GM23338 (cell line): ENCODE results near the gene KLK6. TPM values are rescaled to one million over a fixed set of nuclear protein-coding genes. Genes with fewer than 3 reads are reported as not detected.

Source experiments
- ATAC-seq: fragments of 200-7000 bp; cut with Tn5 transposase; 3 replicates; pipeline ENCODE4 v1.9.1; 2020
- DNase-seq: peaks from one replicate; pipeline ENCODE4 v3.0.0-alpha.2; 2015; ENCODE audit warnings: low spot score
- H2AFZ ChIP-seq: fragments of 200-600 bp; sonication (generic); 2 replicates; pipeline ENCODE4 v1.8.0; 2016; ENCODE audit warnings: antibody characterized with exemption, mild to moderate bottlenecking, moderate library complexity
- H3F3A ChIP-seq: fragments of 200-600 bp; sonication (generic); replicated peaks from 2 replicates; pipeline ENCODE4 v1.8.0; 2017; ENCODE audit warnings: antibody characterized with exemption, mixed run types, low read depth
- H3K27ac ChIP-seq: fragments of 200-600 bp; sonication (generic); 2 replicates; pipeline ENCODE4 v1.6.1; 2016; ENCODE audit warnings: low read depth
- H3K27me3 ChIP-seq: fragments of 200-600 bp; sonication (generic); 2 replicates; pipeline ENCODE4 v1.8.0; 2016; ENCODE audit warnings: mild to moderate bottlenecking, mixed run types, moderate library complexity; ENCODE audit not compliant: insufficient read depth
- H3K36me3 ChIP-seq: fragments of 200-600 bp; sonication (generic); 2 replicates; pipeline ENCODE4 v1.8.0; 2016; ENCODE audit warnings: mild to moderate bottlenecking; ENCODE audit not compliant: insufficient read depth
- H3K4me1 ChIP-seq: fragments of 200-600 bp; sonication (generic); 2 replicates; pipeline ENCODE4 v1.8.0; 2016; ENCODE audit warnings: mild to moderate bottlenecking, moderate library complexity; ENCODE audit not compliant: insufficient read depth
- H3K4me2 ChIP-seq: fragments of 200-600 bp; sonication (generic); 2 replicates; pipeline ENCODE4 v1.7.1; 2017; ENCODE audit warnings: mixed run types
- H3K4me3 ChIP-seq: fragments of 200-600 bp; sonication (generic); 2 replicates; pipeline ENCODE4 v1.6.1; 2016; ENCODE audit warnings: mixed run types
- H3K79me2 ChIP-seq: fragments of 200-600 bp; sonication (generic); replicated peaks from 2 replicates; pipeline ENCODE4 v1.8.0; 2017; ENCODE audit warnings: mild to moderate bottlenecking; ENCODE audit not compliant: insufficient read depth
- H3K9me2 ChIP-seq: fragments of 200-600 bp; sonication (generic); 2 replicates; pipeline ENCODE4 v1.8.0; 2017; ENCODE audit not compliant: insufficient read depth
- H4K20me1 ChIP-seq: fragments of 200-600 bp; sonication (generic); replicated peaks from 2 replicates; pipeline ENCODE4 v1.8.0; 2017; ENCODE audit warnings: mild to moderate bottlenecking; ENCODE audit not compliant: insufficient read depth
- H3K27ac Mint-ChIP-seq: 2 replicates; pipeline ENCODE4 v1.8.0; 2020; ENCODE audit warnings: inconsistent platforms, mild to moderate bottlenecking, moderate library complexity, mixed read lengths
- H3K27me3 Mint-ChIP-seq: 3 replicates; pipeline ENCODE4 v1.8.0; 2022; ENCODE audit warnings: low read depth, mild to moderate bottlenecking, moderate library complexity, mixed read lengths, inconsistent platforms; ENCODE audit not compliant: insufficient read depth, poor library complexity
- H3K36me3 Mint-ChIP-seq: 3 replicates; pipeline ENCODE4 v1.8.0; 2021; ENCODE audit warnings: low read depth, mild to moderate bottlenecking, inconsistent platforms, moderate library complexity, mixed read lengths
- H3K4me1 Mint-ChIP-seq: 3 replicates; pipeline ENCODE4 v1.8.0; 2020; ENCODE audit warnings: mild to moderate bottlenecking, inconsistent platforms, mixed read lengths
- H3K4me3 Mint-ChIP-seq: 3 replicates; pipeline ENCODE4 v1.8.0; 2021; ENCODE audit warnings: moderate library complexity, mild to moderate bottlenecking, inconsistent platforms, mixed read lengths
- H3K9me3 Mint-ChIP-seq: 3 replicates; pipeline ENCODE4 v1.8.0; 2020; ENCODE audit warnings: moderate library complexity, mild to moderate bottlenecking, inconsistent platforms, mixed read lengths
- EZH2phosphoT487 ChIP-seq: fragments of 200-600 bp; sonication (generic); IDR thresholded peaks from one replicate; pipeline ENCODE4 v1.8.1; 2018; ENCODE audit warnings: antibody characterized with exemption; ENCODE audit not compliant: unreplicated experiment
- POLR2AphosphoS5 ChIP-seq: IDR thresholded peaks from 2 replicates; pipeline ENCODE4 v1.6.1; 2016; ENCODE audit warnings: antibody characterized with exemption, low read depth
- ZNF114 ChIP-seq: fragments of 250-450 bp; sonication (Bioruptor Pico); IDR thresholded peaks from 2 replicates; pipeline ENCODE4 v1.5.0; 2020; ENCODE audit warnings: mild to moderate bottlenecking, moderate library complexity
- ZNF331 ChIP-seq: fragments of 250-450 bp; sonication (Bioruptor Pico); IDR thresholded peaks from 2 replicates; pipeline ENCODE4 v1.5.0; 2020; ENCODE audit warnings: low read depth, mild to moderate bottlenecking, moderate library complexity
- polyA plus RNA-seq: library from polyadenylated mRNA; unstranded; fragments of >200 nt; fragmentation: Nextera tagmentation; extraction: Ambion mirVana; gene quantifications from 2 replicates; pipeline ENCODE4 v1.2.1, GENCODE V29; 2016
- total RNA-seq: library from RNA; depleted of rRNA; stranded (reverse); fragments of >200 nt; shearing (Covaris generic); gene quantifications from 2 replicates; pipeline ENCODE4 v1.2.3, GENCODE V29; 2014
- TF ChIP-seq, protein P1 (sequence below): fragments of 250-450 bp; sonication (Bioruptor Pico); IDR thresholded peaks from 2 replicates; pipeline ENCODE4 v1.5.0; 2020; ENCODE audit warnings: mild to moderate bottlenecking, moderate library complexity
- TF ChIP-seq, protein P2 (sequence below), 2 experiments: fragments of 200-600 bp in 1 of 2; sonication (generic) in 1 of 2; conservative IDR thresholded peaks; 2 replicates each; pipeline versions ENCODE4 v1.5.1 to v1.6.1; 2016 to 2017; ENCODE audit warnings: antibody characterized with exemption in 2 of 2, low read depth in 2 of 2, mild to moderate bottlenecking in 2 of 2, moderate library complexity in 1 of 2
- TF ChIP-seq, protein P3 (sequence below): IDR thresholded peaks from 2 replicates; pipeline ENCODE4 v1.6.1; 2016; ENCODE audit warnings: antibody characterized with exemption

KLK6 gene
- total and polyA plus RNA-seq, 2 experiments from 2014 or later: 0.47 to 0.56 TPM

DNA sequence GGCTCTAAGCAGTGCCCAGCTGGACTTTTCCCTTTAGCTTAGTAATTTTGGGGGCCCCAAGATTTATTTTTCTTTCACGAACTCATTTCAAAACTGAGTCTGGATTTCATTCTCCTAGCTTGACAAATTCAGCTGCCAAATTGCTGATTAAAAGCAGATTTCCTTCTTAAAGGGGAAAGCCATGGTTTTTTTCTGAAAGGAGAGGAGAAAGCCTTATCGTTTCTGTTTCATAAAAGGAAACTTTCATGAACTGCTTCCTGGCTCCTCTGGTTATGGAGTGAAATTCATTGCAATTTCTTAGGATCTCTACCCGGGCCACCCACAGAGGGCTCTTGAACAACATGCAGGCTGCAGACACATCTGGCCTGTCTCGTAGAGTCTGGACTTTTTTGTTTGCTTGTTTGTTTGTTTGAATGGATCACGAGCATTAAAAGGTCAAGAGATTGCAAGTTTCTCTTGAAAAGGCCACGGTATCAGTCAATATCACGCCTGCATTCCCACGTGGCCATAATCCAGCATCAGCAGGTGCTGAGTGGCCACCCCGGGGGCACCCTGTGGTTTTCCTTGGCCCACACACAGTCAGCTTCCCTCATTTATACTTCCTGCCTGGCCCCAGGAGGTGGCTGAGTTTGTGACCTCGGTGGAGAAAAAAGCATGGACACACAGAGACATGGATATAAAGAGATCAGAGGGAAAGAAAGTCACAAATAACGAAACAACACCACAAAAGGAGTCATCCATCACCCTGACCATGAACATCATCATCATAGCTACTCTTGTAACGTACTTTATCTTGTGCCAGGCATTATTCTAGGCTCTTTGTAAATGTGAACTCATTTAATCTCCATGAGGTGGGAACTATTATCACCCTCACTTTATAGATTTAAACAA lies 47.7 kb downstream of the KLK6 start (continued):
- TF ChIP-seq, protein P1, sequence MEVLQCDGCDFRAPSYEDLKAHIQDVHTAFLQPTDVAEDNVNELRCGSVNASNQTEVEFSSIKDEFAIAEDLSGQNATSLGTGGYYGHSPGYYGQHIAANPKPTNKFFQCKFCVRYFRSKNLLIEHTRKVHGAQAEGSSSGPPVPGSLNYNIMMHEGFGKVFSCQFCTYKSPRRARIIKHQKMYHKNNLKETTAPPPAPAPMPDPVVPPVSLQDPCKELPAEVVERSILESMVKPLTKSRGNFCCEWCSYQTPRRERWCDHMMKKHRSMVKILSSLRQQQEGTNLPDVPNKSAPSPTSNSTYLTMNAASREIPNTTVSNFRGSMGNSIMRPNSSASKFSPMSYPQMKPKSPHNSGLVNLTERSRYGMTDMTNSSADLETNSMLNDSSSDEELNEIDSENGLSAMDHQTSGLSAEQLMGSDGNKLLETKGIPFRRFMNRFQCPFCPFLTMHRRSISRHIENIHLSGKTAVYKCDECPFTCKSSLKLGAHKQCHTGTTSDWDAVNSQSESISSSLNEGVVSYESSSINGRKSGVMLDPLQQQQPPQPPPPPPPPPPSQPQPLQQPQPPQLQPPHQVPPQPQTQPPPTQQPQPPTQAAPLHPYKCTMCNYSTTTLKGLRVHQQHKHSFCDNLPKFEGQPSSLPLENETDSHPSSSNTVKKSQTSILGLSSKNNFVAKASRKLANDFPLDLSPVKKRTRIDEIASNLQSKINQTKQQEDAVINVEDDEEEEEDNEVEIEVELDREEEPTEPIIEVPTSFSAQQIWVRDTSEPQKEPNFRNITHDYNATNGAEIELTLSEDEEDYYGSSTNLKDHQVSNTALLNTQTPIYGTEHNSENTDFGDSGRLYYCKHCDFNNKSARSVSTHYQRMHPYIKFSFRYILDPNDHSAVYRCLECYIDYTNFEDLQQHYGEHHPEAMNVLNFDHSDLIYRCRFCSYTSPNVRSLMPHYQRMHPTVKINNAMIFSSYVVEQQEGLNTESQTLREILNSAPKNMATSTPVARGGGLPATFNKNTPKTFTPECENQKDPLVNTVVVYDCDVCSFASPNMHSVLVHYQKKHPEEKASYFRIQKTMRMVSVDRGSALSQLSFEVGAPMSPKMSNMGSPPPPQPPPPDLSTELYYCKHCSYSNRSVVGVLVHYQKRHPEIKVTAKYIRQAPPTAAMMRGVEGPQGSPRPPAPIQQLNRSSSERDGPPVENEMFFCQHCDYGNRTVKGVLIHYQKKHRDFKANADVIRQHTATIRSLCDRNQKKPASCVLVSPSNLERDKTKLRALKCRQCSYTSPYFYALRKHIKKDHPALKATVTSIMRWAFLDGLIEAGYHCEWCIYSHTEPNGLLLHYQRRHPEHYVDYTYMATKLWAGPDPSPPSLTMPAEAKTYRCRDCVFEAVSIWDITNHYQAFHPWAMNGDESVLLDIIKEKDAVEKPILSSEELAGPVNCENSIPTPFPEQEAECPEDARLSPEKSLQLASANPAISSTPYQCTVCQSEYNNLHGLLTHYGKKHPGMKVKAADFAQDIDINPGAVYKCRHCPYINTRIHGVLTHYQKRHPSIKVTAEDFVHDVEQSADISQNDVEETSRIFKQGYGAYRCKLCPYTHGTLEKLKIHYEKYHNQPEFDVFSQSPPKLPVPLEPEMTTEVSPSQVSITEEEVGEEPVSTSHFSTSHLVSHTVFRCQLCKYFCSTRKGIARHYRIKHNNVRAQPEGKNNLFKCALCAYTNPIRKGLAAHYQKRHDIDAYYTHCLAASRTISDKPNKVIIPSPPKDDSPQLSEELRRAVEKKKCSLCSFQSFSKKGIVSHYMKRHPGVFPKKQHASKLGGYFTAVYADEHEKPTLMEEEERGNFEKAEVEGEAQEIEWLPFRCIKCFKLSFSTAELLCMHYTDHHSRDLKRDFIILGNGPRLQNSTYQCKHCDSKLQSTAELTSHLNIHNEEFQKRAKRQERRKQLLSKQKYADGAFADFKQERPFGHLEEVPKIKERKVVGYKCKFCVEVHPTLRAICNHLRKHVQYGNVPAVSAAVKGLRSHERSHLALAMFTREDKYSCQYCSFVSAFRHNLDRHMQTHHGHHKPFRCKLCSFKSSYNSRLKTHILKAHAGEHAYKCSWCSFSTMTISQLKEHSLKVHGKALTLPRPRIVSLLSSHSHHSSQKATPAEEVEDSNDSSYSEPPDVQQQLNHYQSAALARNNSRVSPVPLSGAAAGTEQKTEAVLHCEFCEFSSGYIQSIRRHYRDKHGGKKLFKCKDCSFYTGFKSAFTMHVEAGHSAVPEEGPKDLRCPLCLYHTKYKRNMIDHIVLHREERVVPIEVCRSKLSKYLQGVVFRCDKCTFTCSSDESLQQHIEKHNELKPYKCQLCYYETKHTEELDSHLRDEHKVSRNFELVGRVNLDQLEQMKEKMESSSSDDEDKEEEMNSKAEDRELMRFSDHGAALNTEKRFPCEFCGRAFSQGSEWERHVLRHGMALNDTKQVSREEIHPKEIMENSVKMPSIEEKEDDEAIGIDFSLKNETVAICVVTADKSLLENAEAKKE: no peak
- TF ChIP-seq EZH2phosphoT487: no peak
- no peak for TF ChIP-seq POLR2AphosphoS5
- no peak for TF ChIP-seq ZNF114 (CRISPR knock-in tag)

DNA sequence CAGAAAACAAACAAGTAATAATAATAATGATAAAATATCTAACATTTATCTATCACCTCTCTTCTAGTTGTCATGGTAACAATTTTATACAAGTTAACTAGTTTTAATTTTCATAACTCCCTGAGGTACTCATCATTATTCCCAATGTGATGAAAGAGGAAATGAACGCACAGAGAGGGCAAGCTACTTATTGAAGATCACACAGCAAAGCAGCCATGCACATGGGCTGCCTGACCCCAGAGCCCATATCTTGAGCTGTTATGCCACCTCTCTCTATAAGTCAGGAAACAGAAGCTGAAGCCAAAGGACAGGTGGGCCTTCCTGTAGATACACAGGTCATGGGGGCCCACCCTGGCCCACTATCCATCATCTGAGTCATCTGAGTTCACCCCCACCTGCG lies 53.3 kb downstream of the KLK6 start:
- no peak overlapping the region for H3K27ac Mint-ChIP-seq
- ATAC-seq: no peak
- no peak overlapping the region for H2AFZ ChIP-seq
- H3K4me3 Mint-ChIP-seq: no peak overlapping the region
- no peaks in the 10 kb centered on the region; the same call in 2 of the 3 replicates for H3K9me3 Mint-ChIP-seq
- no peak overlapping the region for H3K4me3 ChIP-seq
- H3K4me1 ChIP-seq: peaks cover 4% of the 10 kb centered on the region
- no peaks in the 10 kb centered on the region for H3K79me2 ChIP-seq
- no peaks in the 10 kb centered on the region for H3K4me1 Mint-ChIP-seq
- no peaks in the 10 kb centered on the region for H4K20me1 ChIP-seq
- H3F3A ChIP-seq: no peaks in the 10 kb centered on the region
- H3K27ac ChIP-seq: no peak overlapping the region
- DNase-seq: no peak
- peaks cover 45% of the 10 kb centered on the region for H3K27me3 ChIP-seq
- H3K27me3 Mint-ChIP-seq: peaks cover 12% of the 10 kb centered on the region
- no peaks in the 10 kb centered on the region for H3K36me3 ChIP-seq
- H3K36me3 Mint-ChIP-seq: no peaks in the 10 kb centered on the region; the same call in 2 of the 3 replicates
- H3K9me2 ChIP-seq: no peaks in the 10 kb centered on the region
- no peak overlapping the region for H3K4me2 ChIP-seq
- TF ChIP-seq ZNF331 (CRISPR knock-in tag): no peak
- TF ChIP-seq, protein P2, sequence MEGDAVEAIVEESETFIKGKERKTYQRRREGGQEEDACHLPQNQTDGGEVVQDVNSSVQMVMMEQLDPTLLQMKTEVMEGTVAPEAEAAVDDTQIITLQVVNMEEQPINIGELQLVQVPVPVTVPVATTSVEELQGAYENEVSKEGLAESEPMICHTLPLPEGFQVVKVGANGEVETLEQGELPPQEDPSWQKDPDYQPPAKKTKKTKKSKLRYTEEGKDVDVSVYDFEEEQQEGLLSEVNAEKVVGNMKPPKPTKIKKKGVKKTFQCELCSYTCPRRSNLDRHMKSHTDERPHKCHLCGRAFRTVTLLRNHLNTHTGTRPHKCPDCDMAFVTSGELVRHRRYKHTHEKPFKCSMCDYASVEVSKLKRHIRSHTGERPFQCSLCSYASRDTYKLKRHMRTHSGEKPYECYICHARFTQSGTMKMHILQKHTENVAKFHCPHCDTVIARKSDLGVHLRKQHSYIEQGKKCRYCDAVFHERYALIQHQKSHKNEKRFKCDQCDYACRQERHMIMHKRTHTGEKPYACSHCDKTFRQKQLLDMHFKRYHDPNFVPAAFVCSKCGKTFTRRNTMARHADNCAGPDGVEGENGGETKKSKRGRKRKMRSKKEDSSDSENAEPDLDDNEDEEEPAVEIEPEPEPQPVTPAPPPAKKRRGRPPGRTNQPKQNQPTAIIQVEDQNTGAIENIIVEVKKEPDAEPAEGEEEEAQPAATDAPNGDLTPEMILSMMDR (conservative IDR thresholded peaks at IDR 0.05; ENCODE audit: low read depth in 2 of 2): no peak
- TF ChIP-seq, protein P3, sequence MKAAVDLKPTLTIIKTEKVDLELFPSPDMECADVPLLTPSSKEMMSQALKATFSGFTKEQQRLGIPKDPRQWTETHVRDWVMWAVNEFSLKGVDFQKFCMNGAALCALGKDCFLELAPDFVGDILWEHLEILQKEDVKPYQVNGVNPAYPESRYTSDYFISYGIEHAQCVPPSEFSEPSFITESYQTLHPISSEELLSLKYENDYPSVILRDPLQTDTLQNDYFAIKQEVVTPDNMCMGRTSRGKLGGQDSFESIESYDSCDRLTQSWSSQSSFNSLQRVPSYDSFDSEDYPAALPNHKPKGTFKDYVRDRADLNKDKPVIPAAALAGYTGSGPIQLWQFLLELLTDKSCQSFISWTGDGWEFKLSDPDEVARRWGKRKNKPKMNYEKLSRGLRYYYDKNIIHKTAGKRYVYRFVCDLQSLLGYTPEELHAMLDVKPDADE: no peak
